GM12874 (cell line): ENCODE data around the gene MFSD2A.

Source experiments
- CTCF ChIP-seq: IDR thresholded peaks from 2 replicates; pipeline ENCODE4 v1.5.1; 2011; ENCODE audit warnings: low read depth, mild to moderate bottlenecking, control low read depth, low read length, moderate library complexity; ENCODE audit not compliant: insufficient read depth

MFSD2A gene

GRCh38 chr1:40001456-40001855 is 46.5 kb downstream of the MFSD2A start:
- no peak for TF ChIP-seq CTCF

GRCh38 chr1:40003156-40004093 is 48.5 kb downstream of the MFSD2A start:
- TF ChIP-seq CTCF: no peak

- TF ChIP-seq CTCF: no peak
Measured at GRCh38 chr1:40004857-40005256, 49.9 kb downstream of the MFSD2A start.

- no peak for TF ChIP-seq CTCF
Measured at GRCh38 chr1:40011198-40011597, 56.3 kb downstream of the MFSD2A start.

- TF ChIP-seq CTCF: no peak
Measured at GRCh38 chr1:40014253-40014706, 59.3 kb downstream of the MFSD2A start.

GRCh38 chr1:40014812-40015594 is 60.1 kb downstream of the MFSD2A start:
- no peak for TF ChIP-seq CTCF

- TF ChIP-seq CTCF: no peak
Measured at GRCh38 chr1:40017951-40018575, 63.1 kb downstream of the MFSD2A start.
